SU-DHL-6 (cell line): ENCODE results near the gene SAT1.

Experiments used
- CTCF ChIP-seq: fragments of 200-600 bp; sonication (generic); IDR thresholded peaks from one replicate; pipeline ENCODE4 v1.5.1; 2017; ENCODE audit warnings: antibody characterized with exemption, mild to moderate bottlenecking, low read length, moderate library complexity; ENCODE audit not compliant: insufficient read depth, poor library complexity, severe bottlenecking
- EZH2phosphoT487 ChIP-seq: fragments of 200-600 bp; sonication (generic), shearing (Covaris generic); conservative IDR thresholded peaks from 2 replicates; pipeline ENCODE4 v1.6.1; 2018; ENCODE audit warnings: mild to moderate bottlenecking, antibody characterized with exemption, low read length, moderate library complexity, mixed read lengths

DNA sequence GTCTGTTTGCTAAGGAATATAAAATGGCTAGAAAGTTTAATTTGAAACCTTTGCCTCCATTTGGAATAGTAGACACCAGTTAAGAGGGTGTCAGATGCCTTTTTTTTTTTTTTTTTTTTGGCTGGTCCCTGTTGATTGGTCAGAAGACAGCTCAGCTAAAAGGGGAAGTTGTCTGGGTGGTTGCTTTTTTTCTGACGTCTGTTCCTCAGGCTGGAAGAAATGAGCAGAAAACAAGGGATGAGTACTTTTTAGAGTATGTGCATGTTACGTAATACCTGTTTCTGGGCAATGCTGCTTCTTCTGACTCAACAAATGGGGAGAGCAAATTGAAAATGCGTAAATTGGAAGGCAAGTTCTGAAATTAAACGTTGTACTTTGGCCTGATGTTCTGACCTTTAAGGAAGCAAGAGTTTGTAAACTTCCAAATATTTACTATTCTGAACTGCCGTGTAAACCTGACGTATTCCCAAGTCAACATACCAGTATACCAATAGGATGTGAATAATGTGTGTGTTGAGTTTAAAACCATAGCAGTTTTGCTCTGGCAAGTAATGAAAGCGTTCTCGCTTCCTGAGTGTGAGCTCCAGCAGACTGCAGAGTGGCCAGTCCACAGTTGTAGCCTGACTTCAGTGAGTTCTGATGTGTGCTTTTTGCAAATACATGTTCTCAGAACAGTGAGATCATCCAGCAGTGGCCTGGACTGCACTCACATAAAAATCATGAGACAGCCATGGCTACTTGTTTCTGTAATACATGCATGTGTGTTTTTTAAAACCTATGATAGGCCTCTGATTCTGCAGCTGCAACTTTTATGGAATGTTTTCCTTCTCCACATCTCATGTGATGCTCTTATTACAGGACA, 1.7 kb downstream of the SAT1 start:
- TF ChIP-seq CTCF (no peak), EZH2phosphoT487 (no peak)
